Mesenteric fat pad (tissue), 1 donor: ENCODE data around the gene ACSL1. TPM values are rescaled to one million over a fixed set of nuclear protein-coding genes. Genes with fewer than 3 reads are reported as not detected.
A peak's percentile ranks its signal among the peaks of the same experiment; 100 is the strongest.
"Not testable (repeated sequence)": the region's sequence is repeated elsewhere in the genome, so short reads cannot be mapped to it uniquely, and the experiment has no call there.

Experiments
- DNase-seq: peaks from one replicate; pipeline ENCODE4 v3.0.0-alpha.2; 2020; ENCODE audit warnings: low spot score
- total RNA-seq: library from RNA; stranded (reverse); fragmentation: NEBNext Ultra II Directional; extraction: Animal tissue kit (Norgen Biotek cat#: 25700); gene quantifications from one replicate; pipeline ENCODE4 v1.2.1, GENCODE V29; 2021
- donor health status: DM: yes; HTN: yes; CAD: no.

Gene ACSL1
- total RNA-seq, 1 donor from 2014 or later = 1,386 TPM

DNA sequence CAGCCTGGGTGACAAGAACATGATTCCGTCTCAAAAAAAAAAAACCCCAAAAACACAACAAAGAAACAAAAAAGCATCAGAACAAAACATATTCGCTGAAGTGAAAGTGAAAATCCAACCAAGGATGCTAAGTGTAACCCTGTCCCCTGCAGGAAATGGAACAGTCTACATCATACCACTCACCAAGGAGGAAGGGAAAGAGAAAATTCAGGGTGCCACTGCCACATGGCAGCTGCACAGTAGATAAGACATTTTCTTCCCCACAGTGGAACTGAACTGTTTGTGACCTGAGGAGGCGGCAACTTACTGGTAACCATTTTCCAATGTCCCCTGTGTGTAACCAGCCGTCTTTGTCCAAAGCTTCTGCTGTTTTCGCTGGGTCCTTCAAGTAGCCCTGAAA lies 63.7 kb downstream of the ACSL1 start:
- DNase-seq = no peak

DNA sequence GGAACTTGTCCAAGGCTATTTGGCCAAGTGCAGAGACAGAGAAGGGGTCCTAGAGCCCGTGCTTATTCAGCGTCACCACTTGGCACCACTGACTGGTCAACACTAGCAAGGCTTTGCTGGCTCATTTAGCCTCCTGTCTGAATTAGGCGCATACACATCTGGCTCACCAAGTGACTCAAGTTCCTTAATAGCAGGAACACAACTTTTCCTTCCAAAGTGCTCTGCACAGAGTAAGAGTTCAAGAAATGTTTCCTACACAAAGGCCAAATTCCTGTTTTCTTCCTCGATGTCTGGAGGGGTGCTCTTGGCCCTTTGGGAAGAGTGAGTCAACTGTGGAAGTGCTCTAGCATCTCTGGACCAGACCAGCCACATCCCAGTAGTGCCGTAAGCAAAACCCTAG lies 65.1 kb downstream of the ACSL1 start:
- no peak for DNase-seq

- DNase-seq = no peak
Observed at GRCh38 chr4:184757810-184758209, 68.0 kb downstream of the ACSL1 start.

DNA sequence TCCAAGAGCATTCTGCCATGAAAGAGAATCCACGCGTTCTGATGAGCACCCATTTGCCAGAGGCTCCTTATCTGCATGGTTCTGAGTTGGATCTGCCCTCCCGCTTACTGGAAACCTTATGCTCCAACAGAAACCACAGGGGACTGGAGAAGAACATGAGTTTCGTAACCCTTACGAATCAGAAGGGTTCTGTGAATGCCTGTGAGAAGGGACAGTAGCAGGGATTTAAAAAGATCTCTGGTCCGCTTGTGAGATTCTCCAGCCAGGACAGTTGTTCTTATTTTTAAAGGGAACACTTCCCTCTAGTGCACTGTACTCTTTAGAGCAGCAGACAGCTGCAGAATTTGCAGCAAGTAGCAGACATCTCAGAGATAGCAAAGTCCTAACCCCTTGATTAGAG lies 69.4 kb downstream of the ACSL1 start:
- DNase-seq = no peak

DNA sequence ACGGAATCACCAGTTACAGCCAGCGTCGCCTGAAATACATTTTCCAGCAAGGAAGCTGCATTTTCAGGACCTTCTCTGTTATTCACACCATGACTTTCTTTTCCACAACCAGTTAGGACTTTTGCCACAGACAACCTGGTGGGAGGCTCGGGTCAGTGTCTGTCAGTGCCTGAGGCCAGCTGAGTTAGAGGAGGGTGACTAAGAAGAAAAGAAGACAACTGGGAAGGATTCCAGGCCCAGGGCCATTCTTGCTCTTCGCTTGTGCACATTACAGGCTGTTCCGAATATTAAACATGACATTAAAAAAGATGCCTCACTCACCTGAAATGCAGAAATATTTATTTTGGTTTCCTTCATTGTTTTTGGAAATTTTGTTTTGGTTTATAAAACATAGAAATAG lies 70.5 kb downstream of the ACSL1 start:
- DNase-seq = no peak

DNA sequence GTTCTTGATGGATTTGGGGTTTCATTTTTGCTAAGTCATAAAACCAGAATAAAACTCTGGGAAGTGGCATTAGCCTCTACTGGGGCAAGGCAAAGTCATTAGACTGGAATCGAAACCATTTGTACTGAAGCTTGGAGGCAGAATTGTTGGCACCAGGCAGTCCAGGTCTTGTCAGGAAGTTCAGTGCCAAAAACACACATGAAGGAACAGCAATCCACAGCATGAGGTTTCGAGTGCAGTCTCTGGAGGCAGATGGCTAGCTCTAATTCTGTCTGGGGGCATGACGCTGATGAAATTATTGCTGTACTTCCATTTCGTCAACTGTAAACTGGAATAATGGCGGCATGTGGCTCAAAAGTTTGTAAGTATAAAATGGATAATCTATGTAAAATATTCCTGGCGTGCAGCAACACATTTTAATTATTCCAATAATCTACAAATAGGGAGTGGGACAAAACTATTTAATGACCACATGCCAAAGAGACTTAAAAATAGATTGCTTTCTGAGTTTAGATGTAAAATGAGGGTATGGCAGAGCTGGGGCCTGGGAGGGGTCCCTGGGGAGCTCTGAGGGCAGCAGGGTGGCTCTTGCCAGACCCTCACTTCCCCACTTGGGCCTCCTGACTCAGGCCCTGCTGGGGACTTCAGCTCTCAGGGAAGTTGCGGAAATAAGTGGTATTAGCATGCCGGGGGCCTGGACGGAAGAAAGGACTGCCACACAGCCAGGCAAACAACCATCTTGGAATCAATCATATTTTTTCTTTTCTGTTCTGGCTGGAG lies 73.1 kb downstream of the ACSL1 start:
- no peak for DNase-seq

DNA sequence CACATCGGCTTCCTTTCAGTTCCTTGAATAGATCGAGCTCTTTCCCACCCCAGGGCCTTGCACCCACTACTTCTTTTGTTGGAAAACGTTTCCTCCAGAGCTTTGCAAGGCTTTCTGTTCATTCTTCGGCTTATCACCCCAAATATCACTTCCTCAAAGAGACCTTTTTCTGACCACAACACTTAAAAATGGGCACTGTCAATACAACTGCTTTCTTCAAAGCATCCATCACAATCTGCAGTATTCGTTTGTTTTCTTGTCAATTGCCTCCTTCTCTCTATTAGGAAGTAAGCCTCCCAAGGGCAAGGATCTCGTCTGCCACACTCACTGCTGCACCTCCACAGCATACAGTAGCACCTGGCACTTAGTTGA lies 74.2 kb downstream of the ACSL1 start:
- no peak for DNase-seq

GRCh38 chr4:184750926-184751584 lies 74.7 kb downstream of the ACSL1 start:
- no peak for DNase-seq

DNA sequence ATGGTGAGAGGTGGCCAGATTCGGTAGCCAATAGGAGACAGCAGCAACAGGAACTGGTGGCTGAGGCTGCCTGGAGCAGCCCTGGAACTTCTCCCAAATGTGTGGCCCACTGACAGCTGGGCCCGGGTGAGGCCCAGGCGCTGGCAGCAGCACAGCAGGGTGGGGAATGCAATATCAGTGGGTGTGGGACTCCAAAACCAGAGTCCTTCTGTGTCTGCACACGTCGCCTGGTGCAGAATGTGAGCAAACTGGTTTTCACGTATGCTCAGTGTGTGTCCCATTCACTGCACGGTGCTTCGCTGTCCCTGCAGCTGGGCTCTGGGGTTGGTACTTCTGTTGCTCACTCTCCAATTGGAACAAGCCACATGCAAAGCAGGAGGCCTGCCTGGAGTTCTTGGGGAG lies 77.5 kb downstream of the ACSL1 start:
- DNase-seq = no peak

GRCh38 chr4:184747034-184747830 lies 78.5 kb downstream of the ACSL1 start:
- DNase-seq = no peak

DNA sequence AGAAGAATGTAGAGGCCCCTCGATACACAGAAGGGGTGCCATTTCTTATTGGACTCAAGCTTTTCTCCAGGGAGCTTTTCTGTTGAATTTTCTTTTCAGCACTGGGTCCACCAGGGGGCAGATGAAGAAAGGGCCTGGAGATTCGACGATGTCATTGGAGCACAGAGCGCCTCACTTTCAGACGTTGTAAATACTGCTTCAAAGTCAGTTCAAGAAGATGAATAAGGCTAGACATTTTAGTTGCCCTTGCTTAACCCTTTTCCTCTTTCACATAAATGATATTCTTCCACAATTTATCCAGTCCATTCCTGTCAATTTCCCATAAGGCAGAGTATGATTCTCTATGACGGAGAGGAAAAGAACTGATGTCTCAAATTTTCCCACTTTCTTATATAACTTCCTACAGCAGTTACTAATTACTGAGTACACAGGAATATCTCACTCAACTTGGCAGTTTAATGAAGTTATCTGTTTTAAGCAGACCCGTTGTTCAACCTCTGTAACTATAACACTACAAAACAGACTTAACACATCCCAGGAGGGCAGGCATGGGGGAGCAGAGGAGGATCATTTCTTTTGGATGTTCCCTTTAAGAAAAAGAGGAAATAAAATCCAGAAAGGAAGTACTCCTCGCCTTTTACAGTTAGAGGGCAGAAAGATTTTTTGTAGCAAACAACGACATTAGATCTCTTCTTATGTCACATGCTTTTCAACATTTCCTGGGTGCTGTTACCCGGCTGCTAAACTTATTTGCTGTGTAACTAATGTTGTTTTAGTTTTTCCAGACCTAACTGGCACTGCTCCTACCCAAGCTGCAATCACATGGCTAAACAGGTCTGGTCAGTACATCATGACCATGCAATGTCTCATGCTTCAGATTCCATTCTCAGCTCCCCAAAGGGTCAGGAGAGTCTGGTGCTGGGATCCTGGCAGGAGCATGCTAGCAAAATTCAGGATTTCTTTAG lies 79.7 kb downstream of the ACSL1 start:
- no peak for DNase-seq

GRCh38 chr4:184744236-184744635 lies 81.5 kb downstream of the ACSL1 start:
- DNase-seq = no peak

- DNase-seq = no peak
Observed at GRCh38 chr4:184743650-184744049, 82.1 kb downstream of the ACSL1 start.

GRCh38 chr4:184741651-184742050 lies 84.1 kb downstream of the ACSL1 start:
- not testable (repeated sequence) for DNase-seq

GRCh38 chr4:184740980-184741391 lies 84.8 kb downstream of the ACSL1 start:
- DNase-seq = no peak

- DNase-seq = not testable (repeated sequence)
Observed at GRCh38 chr4:184739575-184739974, 86.2 kb downstream of the ACSL1 start.

DNA sequence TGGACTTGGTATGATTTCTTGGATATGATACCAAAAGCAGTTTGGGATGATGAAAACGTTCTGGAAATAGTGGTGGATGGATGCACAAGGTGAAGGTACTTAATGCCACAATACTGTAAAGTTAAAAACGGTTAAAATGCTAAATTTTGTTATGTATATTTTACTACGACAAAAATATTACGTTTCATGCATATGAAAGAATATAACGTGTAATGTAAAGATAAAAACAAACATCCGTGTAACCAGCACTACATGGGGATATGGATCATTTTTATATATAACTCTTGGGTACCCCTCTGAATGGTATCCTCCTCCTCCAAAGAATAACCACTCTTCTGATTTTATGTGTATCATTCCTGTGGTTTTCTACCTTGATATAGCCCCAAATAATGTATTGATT lies 91.0 kb downstream of the ACSL1 start:
- DNase-seq = no peak

DNA sequence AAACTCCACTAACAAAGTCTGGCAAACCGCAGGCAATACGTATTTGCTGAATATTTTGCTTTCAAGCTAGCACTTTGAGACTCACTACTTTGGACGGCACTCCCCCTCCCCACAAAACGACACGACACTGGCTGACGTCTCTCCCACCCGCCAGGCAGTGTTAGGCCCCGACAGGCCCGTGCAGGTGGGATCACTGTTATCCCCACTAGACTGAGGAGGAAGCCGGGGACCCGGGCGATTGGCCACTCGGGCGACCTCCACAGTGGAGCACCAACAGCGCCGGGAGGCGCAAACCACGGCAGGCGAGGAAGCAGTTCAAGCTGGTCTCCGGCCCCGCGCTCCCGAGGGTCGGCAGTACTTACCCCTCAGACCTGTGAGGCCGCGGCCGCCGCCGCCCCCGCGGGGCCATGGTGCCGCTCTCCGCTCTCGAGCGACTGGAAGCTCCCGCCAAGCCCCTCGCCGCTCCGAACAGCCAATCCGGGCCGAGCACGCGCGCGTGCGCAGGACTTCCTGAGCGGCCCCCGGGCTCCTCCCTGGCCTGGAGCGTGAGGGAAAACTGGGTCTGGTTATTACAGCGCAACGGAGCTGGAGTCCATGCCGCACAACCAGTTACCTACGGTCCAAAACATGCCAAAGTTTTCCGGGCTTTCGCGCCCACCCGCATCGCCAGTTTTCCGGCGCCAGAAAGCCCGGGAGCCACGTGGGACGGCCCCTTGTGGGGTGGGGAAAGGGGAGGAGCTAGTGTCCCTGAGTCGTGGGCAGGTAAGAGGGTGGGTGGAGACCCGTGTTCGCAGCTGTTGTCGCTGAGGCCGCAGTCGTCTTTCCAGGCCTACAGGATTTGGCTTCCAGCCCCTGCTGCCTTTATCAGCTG lies 91.9 kb downstream of the ACSL1 start, which contains the start of gene CENPU:
CENPU (minus strand) TSS at position 443 of the 871 bp plus-strand sequence; CDS start at position 409, 34 bp downstream.
- peak; percentile 98 for DNase-seq

DNA sequence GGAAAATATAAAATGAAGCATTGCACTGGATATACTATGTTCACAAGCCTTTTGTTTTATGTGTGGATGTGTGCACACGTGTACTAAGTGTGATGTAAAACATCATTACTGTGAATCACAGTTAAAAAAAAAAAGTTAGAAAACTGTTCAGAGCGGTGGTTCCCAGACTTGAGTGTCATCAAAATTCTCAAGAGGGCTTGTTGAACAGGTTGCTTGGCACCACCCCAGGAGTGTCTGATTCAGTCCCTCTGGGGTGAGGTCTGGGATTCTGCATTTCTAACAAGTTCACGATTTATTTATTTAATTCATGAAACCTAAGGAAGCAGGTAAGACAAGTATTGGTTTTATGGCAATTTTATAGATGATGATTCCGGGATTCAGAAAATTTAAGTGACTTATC lies 93.6 kb downstream of the ACSL1 start:
- no peak for DNase-seq

GRCh38 chr4:184731056-184731455 lies 94.7 kb downstream of the ACSL1 start:
- DNase-seq = no peak
